Measurements from ENCODE around the gene MAL.

GRCh38 chr2:95018301-95018700 is 7.2 kb upstream of the MAL start:
- TF ChIP-seq, protein P1, sequence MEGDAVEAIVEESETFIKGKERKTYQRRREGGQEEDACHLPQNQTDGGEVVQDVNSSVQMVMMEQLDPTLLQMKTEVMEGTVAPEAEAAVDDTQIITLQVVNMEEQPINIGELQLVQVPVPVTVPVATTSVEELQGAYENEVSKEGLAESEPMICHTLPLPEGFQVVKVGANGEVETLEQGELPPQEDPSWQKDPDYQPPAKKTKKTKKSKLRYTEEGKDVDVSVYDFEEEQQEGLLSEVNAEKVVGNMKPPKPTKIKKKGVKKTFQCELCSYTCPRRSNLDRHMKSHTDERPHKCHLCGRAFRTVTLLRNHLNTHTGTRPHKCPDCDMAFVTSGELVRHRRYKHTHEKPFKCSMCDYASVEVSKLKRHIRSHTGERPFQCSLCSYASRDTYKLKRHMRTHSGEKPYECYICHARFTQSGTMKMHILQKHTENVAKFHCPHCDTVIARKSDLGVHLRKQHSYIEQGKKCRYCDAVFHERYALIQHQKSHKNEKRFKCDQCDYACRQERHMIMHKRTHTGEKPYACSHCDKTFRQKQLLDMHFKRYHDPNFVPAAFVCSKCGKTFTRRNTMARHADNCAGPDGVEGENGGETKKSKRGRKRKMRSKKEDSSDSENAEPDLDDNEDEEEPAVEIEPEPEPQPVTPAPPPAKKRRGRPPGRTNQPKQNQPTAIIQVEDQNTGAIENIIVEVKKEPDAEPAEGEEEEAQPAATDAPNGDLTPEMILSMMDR (IDR thresholded peaks at IDR 0.05; ENCODE audit: insufficient read depth, low read depth, low read length) = no peak
- no peak for TF ChIP-seq EZH2 (IDR thresholded peaks at IDR 0.05; ENCODE audit: insufficient read depth, low read length)
